ENCODE data around the gene EML1.
"Not testable (repeated sequence)": the region's sequence is repeated elsewhere in the genome, so short reads cannot be mapped to it uniquely, and the experiment has no call there.

The EML1 gene

GRCh38 chr14:99755629-99756603 lies 37.3 kb upstream of the EML1 start:
- DNase-seq (ENCODE audit: low read depth), result peak; percentile 95

GRCh38 chr14:99756796-99757195 lies 36.4 kb upstream of the EML1 start:
- peak; percentile 23 for DNase-seq (ENCODE audit: low read depth)

GRCh38 chr14:99757331-99758070 lies 35.7 kb upstream of the EML1 start:
- peak; percentile 99 for DNase-seq (ENCODE audit: low read depth)

GRCh38 chr14:99758121-99758821 lies 34.9 kb upstream of the EML1 start:
- peak; percentile 98 for DNase-seq (ENCODE audit: low read depth)

GRCh38 chr14:99758872-99759545 lies 34.2 kb upstream of the EML1 start:
- DNase-seq (ENCODE audit: low read depth), result no peak

- DNase-seq (ENCODE audit: low read depth), result no peak
Observed at GRCh38 chr14:99759546-99759925, 33.7 kb upstream of the EML1 start.

- DNase-seq (ENCODE audit: low read depth), result no peak
Observed at GRCh38 chr14:99760817-99761216, 32.4 kb upstream of the EML1 start.

GRCh38 chr14:99762911-99763310 lies 30.3 kb upstream of the EML1 start:
- not testable (repeated sequence) for DNase-seq (ENCODE audit: low read depth)

- no peak for DNase-seq (ENCODE audit: low read depth)
Observed at GRCh38 chr14:99763527-99764221, 29.5 kb upstream of the EML1 start.

- no peak for DNase-seq (ENCODE audit: low read depth)
Observed at GRCh38 chr14:99764222-99764706, 28.9 kb upstream of the EML1 start.

GRCh38 chr14:99768381-99768780 lies 24.8 kb upstream of the EML1 start:
- DNase-seq (ENCODE audit: low read depth), result peak; percentile 61

- no peak for DNase-seq (ENCODE audit: low read depth)
Observed at GRCh38 chr14:99769123-99769522, 24.1 kb upstream of the EML1 start.

GRCh38 chr14:99769799-99770198 lies 23.4 kb upstream of the EML1 start:
- DNase-seq (ENCODE audit: low read depth), result no peak

GRCh38 chr14:99772371-99773283 lies 20.6 kb upstream of the EML1 start:
- peak; percentile 59 for DNase-seq (ENCODE audit: low read depth)

- DNase-seq (ENCODE audit: low read depth), result no peak
Observed at GRCh38 chr14:99773521-99774497, 19.4 kb upstream of the EML1 start.

GRCh38 chr14:99774556-99775307 lies 18.5 kb upstream of the EML1 start:
- DNase-seq (ENCODE audit: low read depth), result peak; percentile 80

GRCh38 chr14:99775351-99775750 lies 17.9 kb upstream of the EML1 start:
- no peak for DNase-seq (ENCODE audit: low read depth)

- DNase-seq (ENCODE audit: low read depth), result peak; percentile 58
Observed at GRCh38 chr14:99777951-99778350, 15.3 kb upstream of the EML1 start.

Data from EH (cell line).